ENCODE results near the gene SORCS1. TPM values are rescaled to one million over a fixed set of nuclear protein-coding genes. Genes with fewer than 3 reads are reported as not detected.

The SORCS1 gene
- total and polyA plus RNA-seq, 2 experiments from 2014 or later: 2.9 to 8.9 TPM

- no peak overlapping the region for H2AFZ ChIP-seq
- no peak overlapping the region for H3K4me3 ChIP-seq
- H3K27me3 ChIP-seq (ENCODE audit: insufficient read depth): no peaks in the 10 kb centered on the region
- H3F3A ChIP-seq (replicated peaks; ENCODE audit: low read depth): no peaks in the 10 kb centered on the region
- peaks cover 8% of the 10 kb centered on the region; the same call in 1 of the 3 replicates for H3K9me3 Mint-ChIP-seq
- no peaks in the 10 kb centered on the region for H3K36me3 ChIP-seq (ENCODE audit: insufficient read depth)
- H3K4me1 ChIP-seq (ENCODE audit: insufficient read depth): peaks cover 13% of the 10 kb centered on the region
- H3K79me2 ChIP-seq (replicated peaks; ENCODE audit: insufficient read depth): no peaks in the 10 kb centered on the region
- TF ChIP-seq ZNF114 (CRISPR knock-in tag; IDR thresholded peaks at IDR 0.05): no peak
- TF ChIP-seq ZNF331 (CRISPR knock-in tag; IDR thresholded peaks at IDR 0.05; ENCODE audit: low read depth): no peak
- TF ChIP-seq NANOG (IDR thresholded peaks at IDR 0.05; ENCODE audit: borderline replicate concordance): no peak
- no peak for TF ChIP-seq CTCF (conservative IDR thresholded peaks at IDR 0.05; ENCODE audit: low read depth in 2 of 2)
- no peak for TF ChIP-seq JUNB (IDR thresholded peaks at IDR 0.05; ENCODE audit: unreplicated experiment)
- no peak for TF ChIP-seq ZNF462 (CRISPR knock-in tag; IDR thresholded peaks at IDR 0.05)
- no peak for TF ChIP-seq REST (IDR thresholded peaks at IDR 0.05; ENCODE audit: unreplicated experiment)
- no peak for TF ChIP-seq EZH2 (IDR thresholded peaks at IDR 0.05; ENCODE audit: low read depth, unreplicated experiment)
- TF ChIP-seq ETS1 (IDR thresholded peaks at IDR 0.05): no peak
- no peak for TF ChIP-seq POLR2AphosphoS5 (IDR thresholded peaks at IDR 0.05; ENCODE audit: low read depth)
- TF ChIP-seq CREB1 (CRISPR knock-in tag; IDR thresholded peaks at IDR 0.05; ENCODE audit: low read depth): no peak
- TF ChIP-seq STAT1 (IDR thresholded peaks at IDR 0.05; ENCODE audit: unreplicated experiment): no peak
- no peak for TF ChIP-seq EZH2phosphoT487 (IDR thresholded peaks at IDR 0.05; ENCODE audit: unreplicated experiment)
- H3K36me3 Mint-ChIP-seq (ENCODE audit: low read depth): peaks cover 12% of the 10 kb centered on the region
- H3K4me2 ChIP-seq: no peak overlapping the region
- peaks cover 18% of the 10 kb centered on the region for H3K4me1 Mint-ChIP-seq
- H3K4me3 Mint-ChIP-seq: no peak overlapping the region
- DNase-seq (ENCODE audit: low spot score): no peak
- H3K9me2 ChIP-seq (ENCODE audit: insufficient read depth): peaks cover 7% of the 10 kb centered on the region; the same call in 1 of the 2 replicates
- H3K27ac Mint-ChIP-seq: no peak overlapping the region
- H3K27me3 Mint-ChIP-seq (ENCODE audit: insufficient read depth, low read depth, poor library complexity): no peaks in the 10 kb centered on the region
- H3K27ac ChIP-seq (ENCODE audit: low read depth): no peak overlapping the region
- H4K20me1 ChIP-seq (replicated peaks; ENCODE audit: insufficient read depth): no peaks in the 10 kb centered on the region
- no peak for ATAC-seq
Observed at GRCh38 chr10:106712988-106713387, 451.5 kb downstream of the SORCS1 start.

Data from GM23338 (cell line).